Measurements from ENCODE around the gene ADAMTSL3. TPM values are rescaled to one million over a fixed set of nuclear protein-coding genes. Genes with fewer than 3 reads are reported as not detected.

Gene ADAMTSL3
- total RNA-seq, 2 experiments from 2014 or later = not detected

DNA sequence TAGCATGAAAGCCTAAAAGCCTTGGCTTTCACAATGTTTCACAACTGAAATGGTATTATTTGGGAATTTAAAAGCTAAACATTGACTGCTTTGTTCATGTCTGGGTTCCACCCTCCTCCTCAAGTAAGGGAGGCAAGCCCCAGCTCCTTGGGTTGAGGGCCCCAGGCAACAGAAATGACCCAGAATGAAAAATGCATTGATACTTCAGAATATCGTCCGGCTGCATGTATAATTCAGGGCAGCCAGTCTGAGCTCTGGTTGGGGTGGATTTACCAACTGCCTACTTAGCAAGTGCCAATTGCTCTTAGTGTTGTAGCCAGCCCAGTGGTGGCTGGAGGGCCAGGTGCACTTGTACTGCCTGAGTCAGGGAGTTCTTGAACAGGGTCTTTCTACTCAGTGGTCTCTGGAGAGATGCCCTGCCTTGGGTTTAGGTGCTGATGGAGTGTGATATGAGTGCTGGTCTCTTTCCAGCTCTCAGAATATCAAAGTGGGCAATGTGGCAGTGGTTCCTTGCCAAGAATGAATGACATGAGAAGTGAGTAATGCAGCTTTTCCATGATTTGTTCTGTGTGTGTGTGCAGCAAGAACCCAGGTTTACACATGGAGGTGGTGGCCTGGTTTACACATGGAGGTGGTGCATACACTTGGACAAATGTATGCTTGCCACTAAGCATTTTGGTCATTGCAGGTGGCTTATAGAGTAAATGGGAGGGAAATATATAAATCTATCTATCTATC is 40.9 kb upstream of the ADAMTSL3 start:
- TF ChIP-seq, protein P1, sequence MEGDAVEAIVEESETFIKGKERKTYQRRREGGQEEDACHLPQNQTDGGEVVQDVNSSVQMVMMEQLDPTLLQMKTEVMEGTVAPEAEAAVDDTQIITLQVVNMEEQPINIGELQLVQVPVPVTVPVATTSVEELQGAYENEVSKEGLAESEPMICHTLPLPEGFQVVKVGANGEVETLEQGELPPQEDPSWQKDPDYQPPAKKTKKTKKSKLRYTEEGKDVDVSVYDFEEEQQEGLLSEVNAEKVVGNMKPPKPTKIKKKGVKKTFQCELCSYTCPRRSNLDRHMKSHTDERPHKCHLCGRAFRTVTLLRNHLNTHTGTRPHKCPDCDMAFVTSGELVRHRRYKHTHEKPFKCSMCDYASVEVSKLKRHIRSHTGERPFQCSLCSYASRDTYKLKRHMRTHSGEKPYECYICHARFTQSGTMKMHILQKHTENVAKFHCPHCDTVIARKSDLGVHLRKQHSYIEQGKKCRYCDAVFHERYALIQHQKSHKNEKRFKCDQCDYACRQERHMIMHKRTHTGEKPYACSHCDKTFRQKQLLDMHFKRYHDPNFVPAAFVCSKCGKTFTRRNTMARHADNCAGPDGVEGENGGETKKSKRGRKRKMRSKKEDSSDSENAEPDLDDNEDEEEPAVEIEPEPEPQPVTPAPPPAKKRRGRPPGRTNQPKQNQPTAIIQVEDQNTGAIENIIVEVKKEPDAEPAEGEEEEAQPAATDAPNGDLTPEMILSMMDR (IDR thresholded peaks at IDR 0.05) = no peak
- no peak overlapping the region for H3K4me3 Mint-ChIP-seq
- peaks cover 15% of the 10 kb centered on the region for H3K27me3 Mint-ChIP-seq
- H3K4me3 ChIP-seq (ENCODE audit: low read length) = no peak overlapping the region
- H3K36me3 Mint-ChIP-seq (ENCODE audit: low read depth) = no peaks in the 10 kb centered on the region
- POLR2A ChIA-PET = no interaction called here
- ATAC-seq (ENCODE audit: poor library complexity) (no peak), DNase-seq (no peak)
- intact Hi-C loops (cut with DNase I, micrococcal nuclease) = no loop called here
- CTCF ChIA-PET = no interaction called here
- H3K27ac Mint-ChIP-seq = no peak overlapping the region
- no peaks in the 10 kb centered on the region for H3K9me3 Mint-ChIP-seq
- H3K27me3 ChIP-seq (ENCODE audit: control insufficient read depth in 1 of 2, insufficient read depth in 2 of 2, low read length in 2 of 2) = no peaks in the 10 kb centered on the region
- H3K36me3 ChIP-seq (ENCODE audit: insufficient read depth, low read length) = no peaks in the 10 kb centered on the region
- no peak overlapping the region for H3K27ac ChIP-seq (ENCODE audit: low read depth in 1 of 2, low read length in 2 of 2)
- H3K4me1 Mint-ChIP-seq (ENCODE audit: low read depth) = no peaks in the 10 kb centered on the region
- no peaks in the 10 kb centered on the region for H3K4me1 ChIP-seq (ENCODE audit: insufficient read depth, low read length)
- H3K9me3 ChIP-seq (ENCODE audit: control insufficient read depth in 1 of 2, insufficient read depth in 1 of 2, low read length in 2 of 2) = peaks cover 0 to 6% of the 10 kb centered on the region in 2 experiments

DNA sequence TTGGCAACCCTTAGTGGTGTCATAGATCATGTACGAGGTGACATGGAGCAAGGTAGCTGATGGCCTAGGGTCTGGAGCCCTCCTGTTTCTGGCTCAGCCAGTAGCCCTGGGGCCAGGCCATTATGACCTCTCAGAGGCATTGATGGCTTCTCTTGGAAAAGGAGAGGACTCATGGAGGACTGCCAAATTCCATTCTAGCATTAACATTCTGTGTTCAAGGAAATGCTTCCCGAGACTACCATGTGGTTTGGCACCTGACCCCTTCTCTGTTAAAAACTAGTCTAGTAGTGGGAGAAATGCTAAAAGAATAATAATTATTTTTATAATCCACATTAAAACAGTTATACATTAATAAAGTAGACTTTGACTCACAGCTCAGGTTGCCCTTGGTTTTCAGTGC is 40.2 kb upstream of the ADAMTSL3 start:
- intact Hi-C loops (cut with DNase I, micrococcal nuclease) = no loop called here
- Histone ChIP-seq H3K36me3 (ENCODE audit: insufficient read depth, low read length) (no peaks in the 10 kb centered on the region), H3K4me1 (ENCODE audit: insufficient read depth, low read length) (no peaks in the 10 kb centered on the region), H3K27me3 (ENCODE audit: control insufficient read depth in 1 of 2, insufficient read depth in 2 of 2, low read length in 2 of 2) (no peaks in the 10 kb centered on the region), H3K27ac (ENCODE audit: low read depth in 1 of 2, low read length in 2 of 2) (no peak overlapping the region), H3K9me3 (ENCODE audit: control insufficient read depth in 1 of 2, insufficient read depth in 1 of 2, low read length in 2 of 2) (peaks cover 0 to 6% of the 10 kb centered on the region in 2 experiments), H3K4me3 (ENCODE audit: low read length) (no peak overlapping the region)
- H3K36me3 Mint-ChIP-seq (ENCODE audit: low read depth) = no peaks in the 10 kb centered on the region
- TF ChIP-seq, protein P1 (IDR thresholded peaks at IDR 0.05) = no peak
- POLR2A ChIA-PET = no interaction called here
- ATAC-seq (ENCODE audit: poor library complexity) (no peak), DNase-seq (no peak)
- H3K4me3 Mint-ChIP-seq = no peak overlapping the region
- no peaks in the 10 kb centered on the region for H3K4me1 Mint-ChIP-seq (ENCODE audit: low read depth)
- peaks cover 15% of the 10 kb centered on the region for H3K27me3 Mint-ChIP-seq
- no peak overlapping the region for H3K27ac Mint-ChIP-seq
- H3K9me3 Mint-ChIP-seq = no peaks in the 10 kb centered on the region
- CTCF ChIA-PET = no interaction called here

DNA sequence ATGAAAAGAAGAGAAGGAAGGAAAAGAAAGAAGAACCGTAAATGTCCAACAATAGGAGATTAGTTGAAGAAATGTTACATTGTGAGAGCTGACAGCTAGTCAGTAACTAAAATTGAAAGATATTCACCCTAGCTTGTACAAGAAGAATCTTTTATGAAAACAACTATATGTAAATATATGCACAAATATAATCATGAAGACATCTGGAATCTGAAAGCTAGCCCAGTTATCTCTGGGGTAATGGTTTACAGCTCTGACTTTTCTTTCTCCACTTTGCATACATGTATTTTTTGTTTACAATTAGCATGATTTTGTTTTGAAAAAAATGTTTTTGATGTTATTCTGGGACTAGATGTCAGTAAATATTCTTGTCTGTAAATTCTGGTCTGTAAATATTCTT is 37.1 kb upstream of the ADAMTSL3 start:
- Mint-ChIP-seq H3K27me3 (peaks cover 4% of the 10 kb centered on the region), H3K4me1 (ENCODE audit: low read depth) (no peaks in the 10 kb centered on the region), H3K27ac (no peak overlapping the region), H3K36me3 (ENCODE audit: low read depth) (no peaks in the 10 kb centered on the region), H3K9me3 (no peaks in the 10 kb centered on the region), H3K4me3 (no peak overlapping the region)
- Histone ChIP-seq H3K27ac (ENCODE audit: low read depth in 1 of 2, low read length in 2 of 2) (no peak overlapping the region), H3K27me3 (ENCODE audit: control insufficient read depth in 1 of 2, insufficient read depth in 2 of 2, low read length in 2 of 2) (no peaks in the 10 kb centered on the region), H3K9me3 (ENCODE audit: control insufficient read depth in 1 of 2, insufficient read depth in 1 of 2, low read length in 2 of 2) (peaks cover 0 to 6% of the 10 kb centered on the region in 2 experiments), H3K4me1 (ENCODE audit: insufficient read depth, low read length) (no peaks in the 10 kb centered on the region), H3K4me3 (ENCODE audit: low read length) (no peak overlapping the region), H3K36me3 (ENCODE audit: insufficient read depth, low read length) (no peaks in the 10 kb centered on the region)
- ATAC-seq (ENCODE audit: poor library complexity) (no peak), DNase-seq (no peak)
- TF ChIP-seq, protein P1 (IDR thresholded peaks at IDR 0.05) = no peak
- POLR2A ChIA-PET = no interaction called here
- intact Hi-C loops (cut with DNase I, micrococcal nuclease) = no loop called here
- CTCF ChIA-PET = interaction anchor here (0.6 kb wide), 1 partner anchor 53 kb away, joined by 5 read pairs; no protein-coding TSS in a partner anchor
